T-helper 2 cell treated with Interferon-gamma antibody and Interleukin-4, amounts not matched to agents 100 ng/mL and 5 ng/mL, for 36 hours (primary cell): ENCODE measurements around the gene PLCXD1. TPM values are rescaled to one million over a fixed set of nuclear protein-coding genes. Genes with fewer than 3 reads are reported as not detected.

Experiments
- intact Hi-C: fragments of 100-400 bp; cut with micrococcal nuclease; formaldehyde crosslinking; loops from one replicate; pipeline ENCODE4 v1.15.1; 2023
- total RNA-seq: library from RNA; stranded (reverse); gene quantifications from 2 replicates; pipeline ENCODE4 v1.2.3, GENCODE V29; 2022

Gene PLCXD1
- total RNA-seq, 1 donor from 2014 or later = 61.2 TPM

GRCh38 chrX:333611-334311, 52.6 kb downstream of the PLCXD1 start:
- intact Hi-C loops = no loop called here

- intact Hi-C loops = no loop called here
Observed at GRCh38 chrX:334331-334891, 53.2 kb downstream of the PLCXD1 start.

- intact Hi-C loops = no loop called here
Observed at GRCh38 chrX:334971-335757, 54.0 kb downstream of the PLCXD1 start.

GRCh38 chrX:335758-336155, 54.6 kb downstream of the PLCXD1 start:
- intact Hi-C loops = no loop called here

GRCh38 chrX:336227-336626, 55.0 kb downstream of the PLCXD1 start:
- intact Hi-C loops = no loop called here

GRCh38 chrX:337331-337831, 56.2 kb downstream of the PLCXD1 start:
- intact Hi-C loops = no loop called here

- intact Hi-C loops = no loop called here
Observed at GRCh38 chrX:338281-338835, 57.2 kb downstream of the PLCXD1 start.

- intact Hi-C loops = no loop called here
Observed at GRCh38 chrX:338836-339400, 57.7 kb downstream of the PLCXD1 start.

GRCh38 chrX:340121-340520, 58.9 kb downstream of the PLCXD1 start:
- intact Hi-C loops = no loop called here

- intact Hi-C loops = no loop called here
Observed at GRCh38 chrX:340641-341423, 59.7 kb downstream of the PLCXD1 start.

GRCh38 chrX:341541-342101, 60.4 kb downstream of the PLCXD1 start:
- intact Hi-C loops = no loop called here

- intact Hi-C loops = no loop called here
Observed at GRCh38 chrX:344371-344901, 63.3 kb downstream of the PLCXD1 start.

- intact Hi-C loops = no loop called here
Observed at GRCh38 chrX:345020-345925, 64.1 kb downstream of the PLCXD1 start.

GRCh38 chrX:346034-346813, 65.0 kb downstream of the PLCXD1 start:
- intact Hi-C loops = no loop called here

GRCh38 chrX:347351-348117, 66.4 kb downstream of the PLCXD1 start:
- intact Hi-C loops = no loop called here

GRCh38 chrX:348461-349117, 67.4 kb downstream of the PLCXD1 start:
- intact Hi-C loops = no loop called here

GRCh38 chrX:349196-349595, 68.0 kb downstream of the PLCXD1 start:
- intact Hi-C loops = no loop called here
